Hematopoietic multipotent progenitor cell treated with erythropoietin and hydrocortisone succinate and interleukin-3 and kit ligand, for 6 days (in vitro differentiated cells): ENCODE results near the gene NELL1.

Source experiments
- DNase-seq: peaks from one replicate; pipeline ENCODE4 v3.0.0-alpha.2; 2015

Gene NELL1

GRCh38 chr11:20669820-20670684, 666 bp downstream of the NELL1 start:
- no peak for DNase-seq

- DNase-seq = no peak
These were observed 1.6 kb downstream of the NELL1 start for GRCh38 chr11:20670932-20671403.

- peak; percentile 36 for DNase-seq
These were observed 2.6 kb downstream of the NELL1 start for GRCh38 chr11:20671856-20672546.

- peak; percentile 27 for DNase-seq
These were observed 3.2 kb downstream of the NELL1 start for GRCh38 chr11:20672575-20672974.

GRCh38 chr11:20676658-20677057, 7.3 kb downstream of the NELL1 start:
- no peak for DNase-seq

- no peak for DNase-seq
These were observed 19.4 kb downstream of the NELL1 start for GRCh38 chr11:20688761-20689160.

- DNase-seq = no peak
These were observed 38.5 kb downstream of the NELL1 start for GRCh38 chr11:20707876-20708275.

- DNase-seq = no peak
These were observed 43.5 kb downstream of the NELL1 start for GRCh38 chr11:20712912-20713311.

GRCh38 chr11:20715464-20715863, 46.1 kb downstream of the NELL1 start:
- no peak for DNase-seq

GRCh38 chr11:20715931-20716330, 46.5 kb downstream of the NELL1 start:
- no peak for DNase-seq

GRCh38 chr11:20719821-20720220, 50.4 kb downstream of the NELL1 start:
- DNase-seq = no peak

GRCh38 chr11:20723366-20723765, 54.0 kb downstream of the NELL1 start:
- DNase-seq = no peak

GRCh38 chr11:20729597-20730105, 60.3 kb downstream of the NELL1 start:
- no peak for DNase-seq

- no peak for DNase-seq
These were observed 62.4 kb downstream of the NELL1 start for GRCh38 chr11:20731676-20732215.

GRCh38 chr11:20739107-20739506, 69.7 kb downstream of the NELL1 start:
- DNase-seq = no peak

- DNase-seq = no peak
These were observed 70.2 kb downstream of the NELL1 start for GRCh38 chr11:20739577-20739976.

- peak; percentile 3 for DNase-seq
These were observed 85.5 kb downstream of the NELL1 start for GRCh38 chr11:20754933-20755332.

- no peak for DNase-seq
These were observed 90.2 kb downstream of the NELL1 start for GRCh38 chr11:20759541-20759940.

GRCh38 chr11:20760811-20761210, 91.4 kb downstream of the NELL1 start:
- DNase-seq = no peak

- no peak for DNase-seq
These were observed 92.9 kb downstream of the NELL1 start for GRCh38 chr11:20762116-20762844.

GRCh38 chr11:20762980-20763379, 93.6 kb downstream of the NELL1 start:
- no peak for DNase-seq

GRCh38 chr11:20770414-20770946, 101.1 kb downstream of the NELL1 start:
- DNase-seq = no peak

GRCh38 chr11:20771026-20771425, 101.6 kb downstream of the NELL1 start:
- no peak for DNase-seq
